ENCODE results near the gene CXXC5. TPM values are rescaled to one million over a fixed set of nuclear protein-coding genes. Genes with fewer than 3 reads are reported as not detected.

The CXXC5 gene
- total and polyA plus RNA-seq, 4 donors, result 21.2 to 75.8 (median 35.8) TPM

- peaks cover 0 to 1% of the 10 kb centered on the region in 2 donors for H3K4me1 ChIP-seq (ENCODE audit: control insufficient read depth in 1 of 2, insufficient read depth in 2 of 2, low read length in 2 of 2)
- H3K4me3 ChIP-seq (ENCODE audit: low read length in 2 of 2), result no peak overlapping the region
- WGBS, 2 donors, result 5 to 6% methylated on average over 5 of the region's 5 CpGs
- intact Hi-C loops (cut with DNase I), result loop anchor here (5.0 kb wide), 3 partner anchors 34 to 94 kb away; no protein-coding TSS in a partner anchor
- no peak for DNase-seq
- H3K27ac ChIP-seq (ENCODE audit: low read depth in 1 of 2, low read length in 2 of 2), result peak overlapping the region; percentile 39 to 53
- no peak for ATAC-seq (ENCODE audit: low FRiP score)
- H3K36me3 ChIP-seq (ENCODE audit: control insufficient read depth in 1 of 2, insufficient read depth in 2 of 2, low read length in 1 of 2), result no peaks in the 10 kb centered on the region
- no peaks in the 10 kb centered on the region for H3K9me3 ChIP-seq (ENCODE audit: control insufficient read depth, low read length)
- no peaks in the 10 kb centered on the region for H3K27me3 ChIP-seq (ENCODE audit: control insufficient read depth in 1 of 2, insufficient read depth in 2 of 2, low read length in 1 of 2)
These were observed 4.7 kb downstream of the CXXC5 start for GRCh38 chr5:139652788-139653241.

- H3K27ac ChIP-seq (ENCODE audit: low read depth in 1 of 2, low read length in 2 of 2), result peak overlapping the region; percentile 6 to 94
- WGBS, 2 donors, result 69 to 73% methylated on average over 5 of the region's 5 CpGs
- H3K4me3 ChIP-seq (ENCODE audit: low read length in 2 of 2), result no peak overlapping the region
- peaks cover 0 to 1% of the 10 kb centered on the region in 2 donors for H3K4me1 ChIP-seq (ENCODE audit: control insufficient read depth in 1 of 2, insufficient read depth in 2 of 2, low read length in 2 of 2)
- no peaks in the 10 kb centered on the region for H3K27me3 ChIP-seq (ENCODE audit: control insufficient read depth in 1 of 2, insufficient read depth in 2 of 2, low read length in 1 of 2)
- ATAC-seq (ENCODE audit: low FRiP score), result no peak
- intact Hi-C loops (cut with DNase I), result loop anchor here (5.0 kb wide), 3 partner anchors 34 to 94 kb away; no protein-coding TSS in a partner anchor
- DNase-seq, result no peak
- no peaks in the 10 kb centered on the region for H3K36me3 ChIP-seq (ENCODE audit: control insufficient read depth in 1 of 2, insufficient read depth in 2 of 2, low read length in 1 of 2)
- H3K9me3 ChIP-seq (ENCODE audit: control insufficient read depth, low read length), result no peaks in the 10 kb centered on the region
These were observed 5.5 kb downstream of the CXXC5 start for GRCh38 chr5:139653616-139654015.

- DNase-seq, result no peak
- no peak for ATAC-seq (ENCODE audit: low FRiP score)
- intact Hi-C loops (cut with DNase I), result loop anchor here (5.0 kb wide), 3 partner anchors 33 to 93 kb away; no protein-coding TSS in a partner anchor
- Histone ChIP-seq H3K27me3 (ENCODE audit: control insufficient read depth in 1 of 2, insufficient read depth in 2 of 2, low read length in 1 of 2) (no peaks in the 10 kb centered on the region), H3K36me3 (ENCODE audit: control insufficient read depth in 1 of 2, insufficient read depth in 2 of 2, low read length in 1 of 2) (no peaks in the 10 kb centered on the region), H3K27ac (ENCODE audit: low read depth in 1 of 2, low read length in 2 of 2) (peak overlapping the region; percentile 83 to 94), H3K4me3 (ENCODE audit: low read length in 2 of 2) (no peak overlapping the region), H3K9me3 (ENCODE audit: control insufficient read depth, low read length) (no peaks in the 10 kb centered on the region), H3K4me1 (ENCODE audit: control insufficient read depth in 1 of 2, insufficient read depth in 2 of 2, low read length in 2 of 2) (peaks cover 0 to 1% of the 10 kb centered on the region in 2 donors)
- WGBS, 2 donors, result 76 to 78% methylated on average over 3 of the region's 3 CpGs
These were observed 6.3 kb downstream of the CXXC5 start for GRCh38 chr5:139654464-139654863.

DNA sequence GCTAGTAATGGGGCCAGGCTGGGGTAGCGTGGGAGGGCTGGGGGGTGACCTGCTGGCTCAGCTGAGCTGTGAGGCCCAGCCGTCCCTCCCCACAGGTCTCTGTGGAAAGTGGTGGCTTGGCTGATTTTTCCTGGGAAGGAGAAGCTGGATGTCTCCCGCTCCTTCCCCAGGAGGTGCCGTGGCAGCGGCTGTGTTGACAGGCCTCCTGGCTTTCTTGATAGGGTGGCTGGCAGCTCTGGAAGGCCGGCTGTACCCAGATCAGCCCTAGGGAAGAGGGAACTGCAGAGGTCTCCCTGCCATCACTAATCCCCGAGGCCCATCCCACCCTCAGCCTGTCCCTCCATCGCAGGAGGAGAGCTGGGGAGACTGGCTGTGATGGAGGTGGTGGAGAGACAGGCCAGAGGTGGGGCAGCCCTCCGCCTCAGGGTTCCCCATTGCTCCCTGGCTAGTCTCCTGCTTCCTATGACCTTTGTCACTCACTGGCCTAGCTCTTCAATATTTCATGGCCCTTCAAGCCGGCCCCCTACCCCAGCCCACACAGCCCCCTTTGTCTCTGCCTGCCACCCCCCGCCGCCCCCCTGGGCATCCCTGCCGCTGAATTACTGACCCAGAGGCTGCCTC, 6.8 kb downstream of the CXXC5 start:
- H3K27me3 ChIP-seq (ENCODE audit: control insufficient read depth in 1 of 2, insufficient read depth in 2 of 2, low read length in 1 of 2), result no peaks in the 10 kb centered on the region
- peaks cover 0 to 1% of the 10 kb centered on the region in 2 donors for H3K4me1 ChIP-seq (ENCODE audit: control insufficient read depth in 1 of 2, insufficient read depth in 2 of 2, low read length in 2 of 2)
- WGBS, 2 donors, result 12 to 24% methylated on average over 11 to 13 of the region's 13 CpGs
- no peaks in the 10 kb centered on the region for H3K36me3 ChIP-seq (ENCODE audit: control insufficient read depth in 1 of 2, insufficient read depth in 2 of 2, low read length in 1 of 2)
- no peak overlapping the region for H3K4me3 ChIP-seq (ENCODE audit: low read length in 2 of 2)
- H3K9me3 ChIP-seq (ENCODE audit: control insufficient read depth, low read length), result no peaks in the 10 kb centered on the region
- intact Hi-C loops (cut with DNase I), result loop anchor here (5.0 kb wide), 4 partner anchors 32 to 92 kb away; no protein-coding TSS in a partner anchor
- ATAC-seq (ENCODE audit: low FRiP score) (no peak), DNase-seq (no peak)
- peak overlapping the region; percentile 83 to 94 for H3K27ac ChIP-seq (ENCODE audit: low read depth in 1 of 2, low read length in 2 of 2)

DNA sequence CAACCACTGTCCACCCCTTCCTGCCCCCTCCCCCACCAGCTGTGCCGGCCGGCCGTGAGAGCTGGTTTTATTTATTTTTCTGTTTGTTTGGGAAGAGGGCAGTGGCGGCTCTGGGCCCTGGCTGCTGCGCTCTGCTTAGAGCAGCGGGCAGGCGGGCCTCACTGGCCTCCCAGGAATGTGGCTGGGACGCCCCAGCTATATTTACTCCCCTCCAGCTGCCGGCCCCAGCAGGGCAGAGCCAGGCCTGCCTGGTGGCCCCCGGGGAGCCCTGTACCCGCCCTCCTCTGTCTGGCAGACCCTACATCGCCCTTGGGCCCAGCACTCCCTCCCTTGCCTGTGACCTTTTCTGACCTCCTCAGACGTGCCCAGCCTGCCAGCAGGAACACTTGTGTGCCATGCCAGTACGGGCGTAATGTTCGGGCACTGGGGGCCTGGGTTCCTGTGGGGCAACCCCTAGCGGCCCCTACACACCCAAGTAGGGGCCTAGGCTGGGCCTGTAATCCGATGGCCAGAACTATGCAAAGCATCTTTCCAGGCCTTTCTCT, 7.7 kb downstream of the CXXC5 start:
- Histone ChIP-seq H3K4me3 (ENCODE audit: low read length in 2 of 2) (no peak overlapping the region), H3K36me3 (ENCODE audit: control insufficient read depth in 1 of 2, insufficient read depth in 2 of 2, low read length in 1 of 2) (no peaks in the 10 kb centered on the region), H3K27me3 (ENCODE audit: control insufficient read depth in 1 of 2, insufficient read depth in 2 of 2, low read length in 1 of 2) (no peaks in the 10 kb centered on the region), H3K4me1 (ENCODE audit: control insufficient read depth in 1 of 2, insufficient read depth in 2 of 2, low read length in 2 of 2) (peaks cover 0 to 1% of the 10 kb centered on the region in 2 donors), H3K27ac (ENCODE audit: low read depth in 1 of 2, low read length in 2 of 2) (peak overlapping the region; percentile 83 to 94), H3K9me3 (ENCODE audit: control insufficient read depth, low read length) (no peaks in the 10 kb centered on the region)
- ATAC-seq (ENCODE audit: low FRiP score), result peak; percentile 70
- intact Hi-C loops (cut with DNase I), result loop anchor here in 1 of 2 donors (5.0 kb wide), 1 partner anchor 42 kb away; no protein-coding TSS in a partner anchor
- peak; percentile 86 to 88 for DNase-seq
- whole genome bisulfite sequencing, 2 donors, result 0 to 4% methylated on average over 18 of the region's 18 CpGs

GRCh38 chr5:139657363-139658321, 9.5 kb downstream of the CXXC5 start:
- 14 to 16% methylated on average over 11 to 12 of the region's 12 CpGs for WGBS, 2 donors
- no peak for DNase-seq

GRCh38 chr5:139658501-139658927, 10.4 kb downstream of the CXXC5 start:
- H3K9me3 ChIP-seq (ENCODE audit: control insufficient read depth, low read length), result no peaks in the 10 kb centered on the region
- H3K4me1 ChIP-seq (ENCODE audit: control insufficient read depth in 1 of 2, insufficient read depth in 2 of 2, low read length in 2 of 2), result peaks cover 0 to 1% of the 10 kb centered on the region in 2 donors
- peak in 1 of 2 donors; percentile 82 for DNase-seq
- no peaks in the 10 kb centered on the region for H3K27me3 ChIP-seq (ENCODE audit: control insufficient read depth in 1 of 2, insufficient read depth in 2 of 2, low read length in 1 of 2)
- no peak overlapping the region for H3K4me3 ChIP-seq (ENCODE audit: low read length in 2 of 2)
- intact Hi-C loops (cut with DNase I), result loop anchor here in 1 of 2 donors (5.0 kb wide), 1 partner anchor 39 kb away; no protein-coding TSS in a partner anchor
- peak overlapping the region; percentile 89 to 90 for H3K27ac ChIP-seq (ENCODE audit: low read depth in 1 of 2, low read length in 2 of 2)
- 5 to 9% methylated on average over 7 to 14 of the region's 14 CpGs for WGBS, 2 donors
- ATAC-seq (ENCODE audit: low FRiP score), result no peak
- H3K36me3 ChIP-seq (ENCODE audit: control insufficient read depth in 1 of 2, insufficient read depth in 2 of 2, low read length in 1 of 2), result no peaks in the 10 kb centered on the region

More at GRCh38 chr5:139657363-139658321, 9.5 kb downstream of the CXXC5 start:
- peak overlapping the region; percentile 20 to 90 for H3K27ac ChIP-seq (ENCODE audit: low read depth in 1 of 2, low read length in 2 of 2)
- H3K36me3 ChIP-seq (ENCODE audit: control insufficient read depth in 1 of 2, insufficient read depth in 2 of 2, low read length in 1 of 2), result no peaks in the 10 kb centered on the region
- ATAC-seq (ENCODE audit: low FRiP score), result no peak
- H3K9me3 ChIP-seq (ENCODE audit: control insufficient read depth, low read length), result no peaks in the 10 kb centered on the region
- H3K4me1 ChIP-seq (ENCODE audit: control insufficient read depth in 1 of 2, insufficient read depth in 2 of 2, low read length in 2 of 2), result peaks cover 0 to 1% of the 10 kb centered on the region in 2 donors
- no peak overlapping the region for H3K4me3 ChIP-seq (ENCODE audit: low read length in 2 of 2)
- H3K27me3 ChIP-seq (ENCODE audit: control insufficient read depth in 1 of 2, insufficient read depth in 2 of 2, low read length in 1 of 2), result no peaks in the 10 kb centered on the region
- intact Hi-C loops (cut with DNase I), result loop anchor here in 1 of 2 donors (5.0 kb wide), 1 partner anchor 40 kb away; no protein-coding TSS in a partner anchor

Measured in aorta (tissue), 5 donors.